Body of pancreas (tissue), 4 donors: Measurements from ENCODE around the gene REXO1. TPM values are rescaled to one million over a fixed set of nuclear protein-coding genes. Genes with fewer than 3 reads are reported as not detected.
A peak's percentile ranks its signal among the peaks of the same experiment; 100 is the strongest.

Experiments
- ATAC-seq: fragments of 150-250 bp; one replicate; pipeline ENCODE4 v1.9.1; 2016
- DNase-seq, 4 donors: peaks; one replicate each; pipeline ENCODE4 v3.0.0-alpha.2; 2019
- H3K27ac ChIP-seq, 4 donors: fragments of 200-600 bp; sonication (generic); 1 replicate in 3 of 4; 2 replicates in 1 of 4; pipeline versions ENCODE4 v1.5.1 to v1.6.1; 2016 to 2019; ENCODE audit warnings: mild to moderate bottlenecking in 1 of 4, mixed read lengths in 1 of 4, moderate library complexity in 1 of 4
- H3K27me3 ChIP-seq, 2 donors: fragments of 200-600 bp; sonication (generic); one replicate each; pipeline ENCODE4 v1.6.0; 2016; ENCODE audit warnings: mild to moderate bottlenecking in 1 of 2
- H3K36me3 ChIP-seq, 2 donors: fragments of 200-600 bp; sonication (generic); replicated peaks in 1 of 2; 2 replicates each; pipeline ENCODE4 v1.5.1; 2016; ENCODE audit warnings: low read depth in 2 of 2; ENCODE audit not compliant: insufficient read depth in 1 of 2
- H3K4me1 ChIP-seq: fragments of 200-600 bp; sonication (generic); one replicate; pipeline ENCODE4 v1.6.0; 2016
- H3K4me3 ChIP-seq, 2 donors: fragments of 200-600 bp; sonication (generic); 1 replicate in 1 of 2; 2 replicates in 1 of 2; pipeline ENCODE4 v1.5.1; 2016 to 2019
- H3K9me3 ChIP-seq, 3 donors: fragments of 200-600 bp; sonication (generic); 1 replicate in 2 of 3; 2 replicates in 1 of 3; pipeline ENCODE4 v1.5.1; 2016
- CTCF ChIP-seq, 7 experiments: fragments of 450-650 bp in 4 of 7; fragments of 200-600 bp in 3 of 7; sonication (generic) in 3 of 7; IDR thresholded peaks; one replicate each; pipeline ENCODE4 v1.5.1; 2016 to 2019; ENCODE audit warnings: antibody characterized with exemption in 7 of 7
- POLR2A ChIP-seq, 3 donors: fragments of 450-650 bp; IDR thresholded peaks; one replicate each; pipeline ENCODE4 v1.6.1; 2016; ENCODE audit warnings: antibody characterized with exemption in 3 of 3, mild to moderate bottlenecking in 2 of 3
- WGBS, 2 donors: methylation state at CpG; one replicate each; pipeline ENCODE4 v1.1.5; 2017; 5-methylcytosine and 5-hydroxymethylcytosine counted together
- intact Hi-C: fragments of 100-400 bp; cut with DNase I; formaldehyde crosslinking; loops from one replicate; pipeline ENCODE4 v1.15.1; 2023
- total RNA-seq, 2 donors: library from RNA; depleted of rRNA; stranded (reverse); fragments of >200 nt; gene quantifications; one replicate each; pipeline ENCODE4 v1.1.0, GENCODE V29; 2016

Gene REXO1
- total RNA-seq, 2 donors from 2014 or later, result 16.6 to 19.8 TPM

- no peak for DNase-seq
Observed at GRCh38 chr19:1811942-1812425, 36.3 kb downstream of the REXO1 start, which contains the start of gene ATP8B3. ATP8B3 (minus strand) TSS chr19:1812276; CDS start chr19:1811736, 540 bp downstream.

DNA sequence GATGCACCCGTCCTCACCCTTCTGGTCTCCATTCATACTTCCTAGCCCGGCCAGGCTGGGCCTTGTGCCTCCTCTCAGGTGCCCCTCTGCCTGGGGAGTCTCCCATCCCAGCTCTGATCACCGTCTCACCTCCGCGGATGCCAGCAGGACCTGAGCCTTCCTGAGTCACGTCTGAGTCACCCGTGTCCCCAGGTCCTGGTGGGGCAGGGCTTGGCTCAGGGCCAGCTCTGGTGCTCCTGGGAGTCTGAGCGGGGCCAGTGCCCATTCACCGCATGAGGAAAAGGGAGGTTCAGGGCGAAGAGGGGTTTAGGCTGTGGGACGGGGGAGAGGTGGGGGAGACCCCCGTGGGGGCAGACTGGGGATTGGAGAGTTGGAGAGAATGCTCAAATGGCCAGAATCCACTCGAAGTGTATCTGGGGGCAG is 36.8 kb downstream of the REXO1 start:
- TF ChIP-seq POLR2A (IDR thresholded peaks at IDR 0.05), result no peak
- TF ChIP-seq CTCF (IDR thresholded peaks at IDR 0.05), result no peak
- Histone ChIP-seq H3K4me3 (peak overlapping the region in 1 of 2 donors; percentile 4), H3K4me1 (peaks cover 22% of the 10 kb centered on the region), H3K9me3 (no peaks in the 10 kb centered on the region), H3K27ac (peak overlapping the region in 3 of 4 donors; percentile 19 to 82 (median 36)), H3K36me3 (peaks cover 6 to 8% of the 10 kb centered on the region in 2 donors), H3K27me3 (no peaks in the 10 kb centered on the region)
- ATAC-seq, result peak; percentile 26
- intact Hi-C loops, result no loop called here
- WGBS, 2 donors, result 17 to 19% methylated on average over 9 to 13 of the region's 13 CpGs
- DNase-seq, result peak; percentile 72 to 93 (median 79)

More at GRCh38 chr19:1811942-1812425, 36.3 kb downstream of the REXO1 start, which contains the start of gene ATP8B3:
- Histone ChIP-seq H3K27ac (peak within 1 kb of the TSS in 3 of 4 donors; percentile 19 to 82 (median 59)), H3K4me1 (peaks cover 22% of the 10 kb centered on the region), H3K9me3 (no peaks in the 10 kb centered on the region), H3K36me3 (peaks cover 8 to 12% of the 10 kb centered on the region in 2 donors), H3K27me3 (no peaks in the 10 kb centered on the region), H3K4me3 (peak within 1 kb of the TSS; percentile 4 to 28)
- no peak for ATAC-seq
- intact Hi-C loops, result no loop called here
- peak in 1 of 7 experiments; percentile 14 for TF ChIP-seq CTCF (IDR thresholded peaks at IDR 0.05)
- TF ChIP-seq POLR2A (IDR thresholded peaks at IDR 0.05), result no peak
- 2 to 3% methylated on average over 12 to 25 of the region's 48 CpGs for WGBS, 2 donors

DNA sequence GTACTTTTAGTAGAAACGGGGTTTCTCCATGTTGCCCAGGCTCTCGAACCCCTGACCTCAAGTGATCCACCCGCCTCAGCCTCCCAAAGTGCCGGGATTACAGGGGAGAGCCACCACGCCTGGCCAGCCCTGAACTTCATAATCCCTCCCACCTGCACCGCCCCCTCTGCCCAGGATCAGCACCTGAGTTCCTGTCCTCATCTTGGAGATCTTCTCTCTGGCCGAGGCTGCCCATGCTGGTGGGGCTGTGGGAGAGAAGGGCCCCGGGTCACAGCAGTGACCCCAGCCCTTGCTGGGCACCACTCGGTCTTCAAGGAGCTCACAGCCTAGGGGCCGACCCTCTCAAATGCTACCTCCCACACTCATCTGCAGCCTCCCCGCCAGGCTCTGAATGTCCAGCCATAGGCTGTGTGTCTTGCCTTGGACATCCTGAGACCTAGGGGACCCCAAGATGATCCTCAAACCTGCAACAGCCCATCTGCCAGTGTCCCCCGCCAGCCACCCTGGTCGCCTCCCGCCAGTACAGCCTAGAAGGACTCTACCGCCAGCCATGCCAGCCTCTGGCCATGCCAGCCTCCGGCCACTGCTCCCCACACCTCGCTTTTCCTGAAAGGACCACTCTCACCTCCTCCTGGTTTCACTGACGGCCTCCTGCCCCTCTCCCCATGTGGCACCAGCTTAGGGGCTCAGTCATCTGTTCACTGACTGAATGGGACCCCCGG is 37.7 kb downstream of the REXO1 start:
- TF ChIP-seq POLR2A (IDR thresholded peaks at IDR 0.05) (no peak), CTCF (IDR thresholded peaks at IDR 0.05) (no peak)
- H3K36me3 ChIP-seq, result peaks cover 0 to under 1% of the 10 kb centered on the region in 2 donors
- H3K4me3 ChIP-seq, result no peak overlapping the region
- WGBS, 2 donors, result 81 to 85% methylated on average over 16 to 19 of the region's 19 CpGs
- ATAC-seq (no peak), DNase-seq (no peak)
- H3K27ac ChIP-seq, result peak overlapping the region in 1 of 4 donors; percentile 36
- no peaks in the 10 kb centered on the region for H3K27me3 ChIP-seq
- intact Hi-C loops, result no loop called here
- H3K4me1 ChIP-seq, result peaks cover 22% of the 10 kb centered on the region
- no peaks in the 10 kb centered on the region for H3K9me3 ChIP-seq

DNA sequence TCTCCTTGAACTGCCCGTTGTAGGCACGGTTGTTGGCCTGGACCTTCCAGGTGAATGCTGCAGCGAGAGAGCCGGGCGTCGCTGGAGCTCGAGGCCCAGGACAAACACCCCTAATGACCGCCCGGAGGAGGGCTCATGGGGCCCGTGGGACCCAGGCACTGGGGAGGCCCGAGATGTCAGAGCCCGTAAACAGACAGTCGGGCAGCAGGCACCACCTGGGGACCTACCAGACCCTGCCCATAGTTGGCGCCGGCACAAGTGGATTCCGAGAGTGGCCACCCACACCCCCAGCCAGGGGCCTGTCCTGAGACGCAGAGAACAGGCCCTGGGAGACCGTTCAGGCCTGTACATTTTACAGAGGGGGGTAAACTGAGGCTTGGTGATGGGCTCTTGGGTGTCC is 38.6 kb downstream of the REXO1 start:
- WGBS, 2 donors, result 31 to 67% methylated on average over 3 to 16 of the region's 18 CpGs
- no peak for DNase-seq
- TF ChIP-seq CTCF (IDR thresholded peaks at IDR 0.05) (no peak), POLR2A (IDR thresholded peaks at IDR 0.05) (no peak)
- peaks cover 22% of the 10 kb centered on the region for H3K4me1 ChIP-seq
- intact Hi-C loops, result no loop called here
- H3K9me3 ChIP-seq, result no peaks in the 10 kb centered on the region
- no peak for ATAC-seq
- H3K27ac ChIP-seq, result no peak overlapping the region
- H3K4me3 ChIP-seq, result no peak overlapping the region
- no peaks in the 10 kb centered on the region for H3K27me3 ChIP-seq
- H3K36me3 ChIP-seq, result no peaks in the 10 kb centered on the region
